ENCODE results near the gene PLAAT5.

PLAAT5 gene

GRCh38 chr11:63504054-63504453, 13.1 kb upstream of the PLAAT5 start:
- Mint-ChIP-seq H3K36me3 (peaks cover 5% of the 10 kb centered on the region), H3K4me3 (no peak overlapping the region), H3K27ac (no peak overlapping the region), H3K27me3 (no peaks in the 10 kb centered on the region), H3K4me1 (peaks cover 17% of the 10 kb centered on the region), H3K9me3 (no peaks in the 10 kb centered on the region)

GRCh38 chr11:63503492-63503891, 12.5 kb upstream of the PLAAT5 start:
- H3K4me3 Mint-ChIP-seq, result no peak overlapping the region
- H3K27ac Mint-ChIP-seq, result no peak overlapping the region
- H3K36me3 Mint-ChIP-seq, result peaks cover 5% of the 10 kb centered on the region
- peaks cover 17% of the 10 kb centered on the region for H3K4me1 Mint-ChIP-seq
- peaks cover 2% of the 10 kb centered on the region for H3K27me3 Mint-ChIP-seq
- H3K9me3 Mint-ChIP-seq, result no peaks in the 10 kb centered on the region

GRCh38 chr11:63502252-63502820, 11.4 kb upstream of the PLAAT5 start:
- H3K4me3 Mint-ChIP-seq, result no peak overlapping the region
- no peak overlapping the region for H3K27ac Mint-ChIP-seq
- peaks cover 17% of the 10 kb centered on the region for H3K4me1 Mint-ChIP-seq
- H3K36me3 Mint-ChIP-seq, result peaks cover 5% of the 10 kb centered on the region
- no peaks in the 10 kb centered on the region for H3K9me3 Mint-ChIP-seq
- peaks cover 2% of the 10 kb centered on the region for H3K27me3 Mint-ChIP-seq

- H3K27ac Mint-ChIP-seq, result no peak overlapping the region
- H3K4me1 Mint-ChIP-seq, result peaks cover 17% of the 10 kb centered on the region
- H3K27me3 Mint-ChIP-seq, result peaks cover 4% of the 10 kb centered on the region
- no peaks in the 10 kb centered on the region for H3K9me3 Mint-ChIP-seq
- peaks cover 5% of the 10 kb centered on the region for H3K36me3 Mint-ChIP-seq
- H3K4me3 Mint-ChIP-seq, result no peak overlapping the region
Observed at GRCh38 chr11:63501236-63501635, 10.3 kb upstream of the PLAAT5 start.

GRCh38 chr11:63499874-63500273, 8.9 kb upstream of the PLAAT5 start:
- Mint-ChIP-seq H3K4me3 (no peak overlapping the region), H3K27ac (no peak overlapping the region), H3K4me1 (peaks cover 17% of the 10 kb centered on the region), H3K36me3 (peaks cover 7% of the 10 kb centered on the region), H3K9me3 (no peaks in the 10 kb centered on the region), H3K27me3 (peaks cover 8% of the 10 kb centered on the region)

- peaks cover 30% of the 10 kb centered on the region for H3K27me3 Mint-ChIP-seq
- H3K27ac Mint-ChIP-seq, result no peak overlapping the region
- peaks cover 14% of the 10 kb centered on the region for H3K4me1 Mint-ChIP-seq
- H3K9me3 Mint-ChIP-seq, result no peaks in the 10 kb centered on the region
- H3K4me3 Mint-ChIP-seq, result no peak overlapping the region
- H3K36me3 Mint-ChIP-seq, result peaks cover 2% of the 10 kb centered on the region
Observed at GRCh38 chr11:63494975-63495374, 4.0 kb upstream of the PLAAT5 start.

- Mint-ChIP-seq H3K27me3 (peaks cover 28% of the 10 kb centered on the region), H3K4me1 (peaks cover 14% of the 10 kb centered on the region), H3K9me3 (no peaks in the 10 kb centered on the region), H3K36me3 (peaks cover 2% of the 10 kb centered on the region), H3K27ac (no peak overlapping the region), H3K4me3 (no peak overlapping the region)
Observed at GRCh38 chr11:63493127-63493526, 2.2 kb upstream of the PLAAT5 start.

GRCh38 chr11:63492441-63492840, 1.5 kb upstream of the PLAAT5 start:
- Mint-ChIP-seq H3K27ac (no peak overlapping the region), H3K36me3 (peaks cover 2% of the 10 kb centered on the region), H3K4me1 (peaks cover 14% of the 10 kb centered on the region), H3K9me3 (no peaks in the 10 kb centered on the region), H3K27me3 (peaks cover 28% of the 10 kb centered on the region), H3K4me3 (no peak overlapping the region)

- Mint-ChIP-seq H3K36me3 (peaks cover 2% of the 10 kb centered on the region), H3K4me3 (peak overlapping the region; percentile 88), H3K27ac (no peak overlapping the region), H3K27me3 (peaks cover 28% of the 10 kb centered on the region), H3K9me3 (no peaks in the 10 kb centered on the region), H3K4me1 (peaks cover 14% of the 10 kb centered on the region)
Observed at GRCh38 chr11:63491636-63492372, 837 bp upstream of the PLAAT5 start.

- Mint-ChIP-seq H3K27ac (no peak overlapping the region), H3K9me3 (no peaks in the 10 kb centered on the region), H3K4me3 (peak overlapping the region; percentile 88), H3K4me1 (peaks cover 14% of the 10 kb centered on the region), H3K36me3 (peaks cover 2% of the 10 kb centered on the region), H3K27me3 (peaks cover 26% of the 10 kb centered on the region)
Observed at GRCh38 chr11:63491240-63491587, 247 bp upstream of the PLAAT5 start.

- Mint-ChIP-seq H3K36me3 (no peaks in the 10 kb centered on the region), H3K4me3 (no peak overlapping the region), H3K4me1 (peaks cover 14% of the 10 kb centered on the region), H3K9me3 (peaks cover 7% of the 10 kb centered on the region), H3K27me3 (peaks cover 22% of the 10 kb centered on the region), H3K27ac (no peak overlapping the region)
Observed at GRCh38 chr11:63489879-63490278, 1.1 kb downstream of the PLAAT5 start.

GRCh38 chr11:63488789-63489188, 2.2 kb downstream of the PLAAT5 start:
- Mint-ChIP-seq H3K4me1 (peaks cover 14% of the 10 kb centered on the region), H3K4me3 (no peak overlapping the region), H3K27ac (no peak overlapping the region), H3K36me3 (peaks cover 7% of the 10 kb centered on the region), H3K9me3 (peaks cover 17% of the 10 kb centered on the region), H3K27me3 (peaks cover 18% of the 10 kb centered on the region)

GRCh38 chr11:63485777-63486176, 5.2 kb downstream of the PLAAT5 start:
- no peaks in the 10 kb centered on the region for H3K4me1 Mint-ChIP-seq
- H3K27me3 Mint-ChIP-seq, result peaks cover 4% of the 10 kb centered on the region
- H3K27ac Mint-ChIP-seq, result no peak overlapping the region
- H3K36me3 Mint-ChIP-seq, result peaks cover 7% of the 10 kb centered on the region
- H3K4me3 Mint-ChIP-seq, result no peak overlapping the region
- H3K9me3 Mint-ChIP-seq, result peaks cover 19% of the 10 kb centered on the region

- H3K36me3 Mint-ChIP-seq, result peaks cover 15% of the 10 kb centered on the region
- H3K9me3 Mint-ChIP-seq, result peaks cover 19% of the 10 kb centered on the region
- H3K4me3 Mint-ChIP-seq, result no peak overlapping the region
- no peaks in the 10 kb centered on the region for H3K4me1 Mint-ChIP-seq
- no peak overlapping the region for H3K27ac Mint-ChIP-seq
- peaks cover 6% of the 10 kb centered on the region for H3K27me3 Mint-ChIP-seq
Observed at GRCh38 chr11:63480039-63480438, 10.9 kb downstream of the PLAAT5 start.

- H3K36me3 Mint-ChIP-seq, result peaks cover 9% of the 10 kb centered on the region
- no peaks in the 10 kb centered on the region for H3K4me1 Mint-ChIP-seq
- no peak overlapping the region for H3K4me3 Mint-ChIP-seq
- peaks cover 4% of the 10 kb centered on the region for H3K27me3 Mint-ChIP-seq
- H3K9me3 Mint-ChIP-seq, result peaks cover 8% of the 10 kb centered on the region
- H3K27ac Mint-ChIP-seq, result no peak overlapping the region
Observed at GRCh38 chr11:63478896-63479295, 12.1 kb downstream of the PLAAT5 start.

GRCh38 chr11:63476618-63477017, 14.3 kb downstream of the PLAAT5 start:
- Mint-ChIP-seq H3K36me3 (peaks cover 7% of the 10 kb centered on the region), H3K4me3 (no peak overlapping the region), H3K27ac (no peak overlapping the region), H3K27me3 (peaks cover 2% of the 10 kb centered on the region), H3K4me1 (no peaks in the 10 kb centered on the region), H3K9me3 (peaks cover 6% of the 10 kb centered on the region)

- no peak overlapping the region for H3K4me3 Mint-ChIP-seq
- peaks cover 9% of the 10 kb centered on the region for H3K36me3 Mint-ChIP-seq
- no peak overlapping the region for H3K27ac Mint-ChIP-seq
- no peaks in the 10 kb centered on the region for H3K4me1 Mint-ChIP-seq
- peaks cover 2% of the 10 kb centered on the region for H3K27me3 Mint-ChIP-seq
- peaks cover 11% of the 10 kb centered on the region for H3K9me3 Mint-ChIP-seq
Observed at GRCh38 chr11:63472372-63472771, 18.6 kb downstream of the PLAAT5 start.
